ENCODE results near the gene TGFB1I1.

DNA sequence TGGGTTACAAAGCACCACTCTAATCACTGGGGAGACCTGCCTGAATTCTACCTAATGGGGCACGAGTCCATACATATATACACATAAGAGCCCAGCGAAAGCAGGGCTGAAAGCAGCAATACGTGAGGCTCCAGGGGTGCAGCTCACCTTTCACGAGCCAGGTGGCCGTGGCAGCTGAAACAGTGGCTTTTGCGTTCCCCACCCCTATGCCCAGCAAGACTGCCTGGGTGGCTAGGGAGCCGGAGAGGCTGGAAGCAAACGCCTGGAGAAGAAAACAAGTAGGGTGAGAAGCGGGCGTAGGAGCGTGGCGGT, 35.6 kb downstream of the TGFB1I1 start:
- TF ChIP-seq, protein P1, sequence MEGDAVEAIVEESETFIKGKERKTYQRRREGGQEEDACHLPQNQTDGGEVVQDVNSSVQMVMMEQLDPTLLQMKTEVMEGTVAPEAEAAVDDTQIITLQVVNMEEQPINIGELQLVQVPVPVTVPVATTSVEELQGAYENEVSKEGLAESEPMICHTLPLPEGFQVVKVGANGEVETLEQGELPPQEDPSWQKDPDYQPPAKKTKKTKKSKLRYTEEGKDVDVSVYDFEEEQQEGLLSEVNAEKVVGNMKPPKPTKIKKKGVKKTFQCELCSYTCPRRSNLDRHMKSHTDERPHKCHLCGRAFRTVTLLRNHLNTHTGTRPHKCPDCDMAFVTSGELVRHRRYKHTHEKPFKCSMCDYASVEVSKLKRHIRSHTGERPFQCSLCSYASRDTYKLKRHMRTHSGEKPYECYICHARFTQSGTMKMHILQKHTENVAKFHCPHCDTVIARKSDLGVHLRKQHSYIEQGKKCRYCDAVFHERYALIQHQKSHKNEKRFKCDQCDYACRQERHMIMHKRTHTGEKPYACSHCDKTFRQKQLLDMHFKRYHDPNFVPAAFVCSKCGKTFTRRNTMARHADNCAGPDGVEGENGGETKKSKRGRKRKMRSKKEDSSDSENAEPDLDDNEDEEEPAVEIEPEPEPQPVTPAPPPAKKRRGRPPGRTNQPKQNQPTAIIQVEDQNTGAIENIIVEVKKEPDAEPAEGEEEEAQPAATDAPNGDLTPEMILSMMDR (IDR thresholded peaks at IDR 0.05; ENCODE audit: poor library complexity, severe bottlenecking): no peak
- TF ChIP-seq, protein P2, sequence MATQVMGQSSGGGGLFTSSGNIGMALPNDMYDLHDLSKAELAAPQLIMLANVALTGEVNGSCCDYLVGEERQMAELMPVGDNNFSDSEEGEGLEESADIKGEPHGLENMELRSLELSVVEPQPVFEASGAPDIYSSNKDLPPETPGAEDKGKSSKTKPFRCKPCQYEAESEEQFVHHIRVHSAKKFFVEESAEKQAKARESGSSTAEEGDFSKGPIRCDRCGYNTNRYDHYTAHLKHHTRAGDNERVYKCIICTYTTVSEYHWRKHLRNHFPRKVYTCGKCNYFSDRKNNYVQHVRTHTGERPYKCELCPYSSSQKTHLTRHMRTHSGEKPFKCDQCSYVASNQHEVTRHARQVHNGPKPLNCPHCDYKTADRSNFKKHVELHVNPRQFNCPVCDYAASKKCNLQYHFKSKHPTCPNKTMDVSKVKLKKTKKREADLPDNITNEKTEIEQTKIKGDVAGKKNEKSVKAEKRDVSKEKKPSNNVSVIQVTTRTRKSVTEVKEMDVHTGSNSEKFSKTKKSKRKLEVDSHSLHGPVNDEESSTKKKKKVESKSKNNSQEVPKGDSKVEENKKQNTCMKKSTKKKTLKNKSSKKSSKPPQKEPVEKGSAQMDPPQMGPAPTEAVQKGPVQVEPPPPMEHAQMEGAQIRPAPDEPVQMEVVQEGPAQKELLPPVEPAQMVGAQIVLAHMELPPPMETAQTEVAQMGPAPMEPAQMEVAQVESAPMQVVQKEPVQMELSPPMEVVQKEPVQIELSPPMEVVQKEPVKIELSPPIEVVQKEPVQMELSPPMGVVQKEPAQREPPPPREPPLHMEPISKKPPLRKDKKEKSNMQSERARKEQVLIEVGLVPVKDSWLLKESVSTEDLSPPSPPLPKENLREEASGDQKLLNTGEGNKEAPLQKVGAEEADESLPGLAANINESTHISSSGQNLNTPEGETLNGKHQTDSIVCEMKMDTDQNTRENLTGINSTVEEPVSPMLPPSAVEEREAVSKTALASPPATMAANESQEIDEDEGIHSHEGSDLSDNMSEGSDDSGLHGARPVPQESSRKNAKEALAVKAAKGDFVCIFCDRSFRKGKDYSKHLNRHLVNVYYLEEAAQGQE (IDR thresholded peaks at IDR 0.05; ENCODE audit: borderline replicate concordance): no peak
- TF ChIP-seq EZH2 (IDR thresholded peaks at IDR 0.05; ENCODE audit: borderline replicate concordance, insufficient read depth, low read length, poor library complexity, severe bottlenecking) (no peak), RAD21 (conservative IDR thresholded peaks at IDR 0.05) (no peak), POLR2AphosphoS5 (IDR thresholded peaks at IDR 0.05) (no peak), EP300 (conservative IDR thresholded peaks at IDR 0.05; ENCODE audit: poor library complexity, severe bottlenecking) (no peak), SMC3 (conservative IDR thresholded peaks at IDR 0.05; ENCODE audit: poor library complexity) (no peak), TAF1 (IDR thresholded peaks at IDR 0.05; ENCODE audit: low read depth) (no peak), MXI1 (conservative IDR thresholded peaks at IDR 0.05; ENCODE audit: poor library complexity, severe bottlenecking) (no peak)
